Peyer's patch (tissue), 4 donors: ENCODE data around the gene KATNAL2. TPM values are rescaled to one million over a fixed set of nuclear protein-coding genes. Genes with fewer than 3 reads are reported as not detected.

Source experiments
- DNase-seq, 3 donors: peaks; one replicate each; pipeline ENCODE4 v3.0.0-alpha.2; 2017 to 2019
- H3K27ac ChIP-seq, 4 donors: fragments of 200-600 bp; sonication (generic); one replicate each; pipeline ENCODE4 v1.5.1; 2016 to 2019
- H3K27me3 ChIP-seq, 2 donors: fragments of 200-600 bp; sonication (generic); one replicate each; pipeline ENCODE4 v1.5.1; 2019
- H3K36me3 ChIP-seq, 3 donors: fragments of 200-600 bp; sonication (generic); one replicate each; pipeline ENCODE4 v1.5.1; 2016 to 2019
- H3K4me1 ChIP-seq, 4 donors: fragments of 200-600 bp; sonication (generic); one replicate each; pipeline ENCODE4 v1.5.1; 2016 to 2019
- H3K4me3 ChIP-seq, 4 donors: fragments of 200-600 bp; sonication (generic); 1 replicate in 3 of 4; 2 replicates in 1 of 4; pipeline ENCODE4 v1.5.1; 2016 to 2019; ENCODE audit warnings: mild to moderate bottlenecking in 1 of 4
- H3K9me3 ChIP-seq, 4 donors: fragments of 200-600 bp; sonication (generic); one replicate each; pipeline ENCODE4 v1.5.1; 2016 to 2019; ENCODE audit warnings: mild to moderate bottlenecking in 1 of 4
- POLR2A ChIP-seq, 2 donors: fragments of 450-650 bp; IDR thresholded peaks; one replicate each; pipeline ENCODE4 v1.5.1; 2017; ENCODE audit warnings: antibody characterized with exemption in 2 of 2, mild to moderate bottlenecking in 2 of 2, moderate library complexity in 2 of 2
- total RNA-seq, 4 donors: library from RNA; depleted of rRNA; stranded (reverse); fragments of >200 nt; gene quantifications; one replicate each; pipeline ENCODE4 v1.1.0, GENCODE V29; 2016
- TF ChIP-seq, protein P1 (sequence below), 6 experiments: fragments of 450-650 bp in 4 of 6; fragments of 200-600 bp in 2 of 6; sonication (generic) in 1 of 6; IDR thresholded peaks; one replicate each; pipeline ENCODE4 v1.5.1; 2017 to 2019; ENCODE audit warnings: antibody characterized with exemption in 6 of 6, mild to moderate bottlenecking in 3 of 6, moderate library complexity in 1 of 6

The KATNAL2 gene
- total RNA-seq, 4 donors from 2014 or later: 0.67 to 2.1 (median 0.88) TPM; not detected in 1

DNA sequence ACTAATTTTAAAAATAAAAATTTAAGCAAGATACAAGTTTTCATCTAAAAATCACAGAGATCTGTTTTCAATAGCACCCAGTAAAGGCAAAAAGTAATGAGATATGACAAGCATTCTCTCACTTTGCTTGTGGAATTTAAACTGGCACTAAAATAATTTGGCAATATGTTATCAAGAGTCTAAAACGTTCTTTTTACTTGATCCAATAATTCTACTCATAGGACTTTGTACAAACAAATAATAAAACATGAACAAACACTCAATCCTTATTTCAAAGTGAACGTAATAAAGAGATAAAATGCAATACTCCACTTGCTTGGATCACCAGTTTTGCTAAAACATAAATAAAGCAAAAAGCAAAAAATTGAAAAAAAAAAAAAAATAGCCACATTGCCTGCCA, 30.5 kb upstream of the KATNAL2 start:
- DNase-seq: no peak
- Histone ChIP-seq H3K9me3 (no peaks in the 10 kb centered on the region), H3K4me3 (no peak overlapping the region), H3K27ac (no peak overlapping the region), H3K4me1 (no peaks in the 10 kb centered on the region), H3K36me3 (peaks cover 0 to 26% (median 0%) of the 10 kb centered on the region in 3 donors), H3K27me3 (no peaks in the 10 kb centered on the region)
- TF ChIP-seq, protein P1, sequence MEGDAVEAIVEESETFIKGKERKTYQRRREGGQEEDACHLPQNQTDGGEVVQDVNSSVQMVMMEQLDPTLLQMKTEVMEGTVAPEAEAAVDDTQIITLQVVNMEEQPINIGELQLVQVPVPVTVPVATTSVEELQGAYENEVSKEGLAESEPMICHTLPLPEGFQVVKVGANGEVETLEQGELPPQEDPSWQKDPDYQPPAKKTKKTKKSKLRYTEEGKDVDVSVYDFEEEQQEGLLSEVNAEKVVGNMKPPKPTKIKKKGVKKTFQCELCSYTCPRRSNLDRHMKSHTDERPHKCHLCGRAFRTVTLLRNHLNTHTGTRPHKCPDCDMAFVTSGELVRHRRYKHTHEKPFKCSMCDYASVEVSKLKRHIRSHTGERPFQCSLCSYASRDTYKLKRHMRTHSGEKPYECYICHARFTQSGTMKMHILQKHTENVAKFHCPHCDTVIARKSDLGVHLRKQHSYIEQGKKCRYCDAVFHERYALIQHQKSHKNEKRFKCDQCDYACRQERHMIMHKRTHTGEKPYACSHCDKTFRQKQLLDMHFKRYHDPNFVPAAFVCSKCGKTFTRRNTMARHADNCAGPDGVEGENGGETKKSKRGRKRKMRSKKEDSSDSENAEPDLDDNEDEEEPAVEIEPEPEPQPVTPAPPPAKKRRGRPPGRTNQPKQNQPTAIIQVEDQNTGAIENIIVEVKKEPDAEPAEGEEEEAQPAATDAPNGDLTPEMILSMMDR (IDR thresholded peaks at IDR 0.05): no peak
- TF ChIP-seq POLR2A (IDR thresholded peaks at IDR 0.05): no peak

DNA sequence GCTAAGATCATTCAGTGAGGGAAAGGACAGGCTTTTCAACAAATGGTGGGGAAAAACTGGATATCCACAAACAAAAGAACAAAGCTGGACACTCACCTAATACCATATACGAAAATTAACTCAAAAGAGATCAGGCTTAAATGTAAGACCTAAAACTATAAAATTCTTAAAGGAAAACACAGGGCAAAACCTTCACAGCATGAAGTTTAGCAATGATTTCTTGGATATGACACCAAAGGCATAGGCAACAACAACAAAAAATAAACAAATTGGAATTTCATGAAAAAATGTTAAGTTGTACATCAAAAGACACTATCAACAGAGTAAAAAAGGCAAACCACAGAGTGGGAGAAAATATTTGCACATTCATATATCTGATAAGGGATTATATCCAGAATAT, 28.4 kb upstream of the KATNAL2 start:
- no peak overlapping the region for H3K4me3 ChIP-seq
- H3K36me3 ChIP-seq: peaks cover 0 to 26% (median 0%) of the 10 kb centered on the region in 3 donors
- no peak for TF ChIP-seq POLR2A (IDR thresholded peaks at IDR 0.05)
- H3K4me1 ChIP-seq: no peaks in the 10 kb centered on the region
- no peak overlapping the region for H3K27ac ChIP-seq
- no peaks in the 10 kb centered on the region for H3K27me3 ChIP-seq
- DNase-seq: no peak
- H3K9me3 ChIP-seq: no peaks in the 10 kb centered on the region

DNA sequence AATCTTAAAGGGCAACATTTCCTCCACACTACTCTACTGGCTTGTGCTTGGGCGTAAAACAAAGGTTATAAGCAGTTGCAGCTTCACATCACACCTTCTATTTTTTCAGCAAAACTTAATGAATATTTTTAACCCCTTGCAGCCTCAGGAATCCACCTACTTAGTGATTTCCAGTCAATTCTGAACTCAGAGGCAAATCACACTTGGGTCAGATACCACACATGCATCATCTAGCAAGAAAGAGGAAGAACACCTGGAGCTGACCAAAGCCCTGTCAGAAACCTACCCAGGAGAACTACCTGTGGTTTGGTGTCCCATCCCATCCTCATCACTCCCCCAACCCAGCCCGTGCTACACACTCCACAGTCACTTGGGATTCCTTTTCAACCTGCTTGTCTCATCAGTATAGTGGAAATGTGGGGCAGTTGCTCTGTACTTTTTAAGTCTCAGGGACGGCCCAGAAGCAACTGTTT, 25.6 kb upstream of the KATNAL2 start:
- no peak for DNase-seq
- no peaks in the 10 kb centered on the region for H3K27me3 ChIP-seq
- no peaks in the 10 kb centered on the region for H3K4me1 ChIP-seq
- no peaks in the 10 kb centered on the region for H3K9me3 ChIP-seq
- H3K27ac ChIP-seq: no peak overlapping the region
- TF ChIP-seq, protein P1 (IDR thresholded peaks at IDR 0.05): no peak
- no peak for TF ChIP-seq POLR2A (IDR thresholded peaks at IDR 0.05)
- peaks cover 0 to 26% (median 0%) of the 10 kb centered on the region in 3 donors for H3K36me3 ChIP-seq
- H3K4me3 ChIP-seq: no peak overlapping the region

DNA sequence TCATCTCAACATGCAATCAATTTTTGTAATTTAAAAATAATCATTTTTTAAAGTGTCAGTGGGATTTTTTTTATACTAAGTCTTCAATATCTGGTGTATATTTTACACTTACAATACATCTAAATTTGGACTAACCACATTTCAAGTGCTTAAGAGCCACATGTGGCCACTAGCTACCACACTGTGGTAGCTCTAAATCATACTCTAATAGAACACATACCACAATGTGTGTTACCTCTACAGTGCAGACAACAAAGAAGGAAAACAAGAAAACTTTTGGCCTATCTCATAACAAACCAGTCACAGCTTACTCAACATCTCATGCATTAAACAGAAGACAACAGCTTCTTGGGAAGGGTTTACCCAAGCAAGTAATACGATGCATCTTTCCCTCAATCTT, 24.6 kb upstream of the KATNAL2 start:
- Histone ChIP-seq H3K9me3 (no peaks in the 10 kb centered on the region), H3K27ac (no peak overlapping the region), H3K4me3 (no peak overlapping the region), H3K4me1 (no peaks in the 10 kb centered on the region), H3K36me3 (peaks cover 0 to 26% (median 0%) of the 10 kb centered on the region in 3 donors), H3K27me3 (no peaks in the 10 kb centered on the region)
- DNase-seq: no peak
- TF ChIP-seq POLR2A (IDR thresholded peaks at IDR 0.05): no peak
- TF ChIP-seq, protein P1 (IDR thresholded peaks at IDR 0.05): no peak

DNA sequence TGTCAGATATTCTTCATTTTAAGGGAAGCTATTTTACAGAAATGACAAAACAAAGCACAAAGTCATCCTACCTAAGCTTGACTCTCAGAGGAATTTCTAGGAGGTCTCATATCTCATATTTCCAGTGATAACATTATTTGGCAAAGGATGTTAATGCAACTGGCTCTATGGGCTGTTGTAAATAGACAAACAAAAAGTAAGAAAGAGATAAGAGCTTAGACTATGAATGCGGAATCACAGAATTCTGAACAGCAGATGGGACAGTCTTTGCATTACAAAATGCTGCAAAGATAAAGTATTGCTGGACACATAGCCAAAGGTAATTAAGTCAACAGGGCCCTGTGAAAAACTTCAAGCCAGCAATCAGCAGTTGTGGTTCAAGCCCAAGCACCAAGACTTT, 24.0 kb upstream of the KATNAL2 start:
- H3K4me1 ChIP-seq: no peaks in the 10 kb centered on the region
- no peak overlapping the region for H3K4me3 ChIP-seq
- no peaks in the 10 kb centered on the region for H3K27me3 ChIP-seq
- H3K27ac ChIP-seq: no peak overlapping the region
- peaks cover 0 to 23% (median 0%) of the 10 kb centered on the region in 3 donors for H3K36me3 ChIP-seq
- TF ChIP-seq, protein P1 (IDR thresholded peaks at IDR 0.05): no peak
- TF ChIP-seq POLR2A (IDR thresholded peaks at IDR 0.05): no peak
- DNase-seq: no peak
- no peaks in the 10 kb centered on the region for H3K9me3 ChIP-seq

DNA sequence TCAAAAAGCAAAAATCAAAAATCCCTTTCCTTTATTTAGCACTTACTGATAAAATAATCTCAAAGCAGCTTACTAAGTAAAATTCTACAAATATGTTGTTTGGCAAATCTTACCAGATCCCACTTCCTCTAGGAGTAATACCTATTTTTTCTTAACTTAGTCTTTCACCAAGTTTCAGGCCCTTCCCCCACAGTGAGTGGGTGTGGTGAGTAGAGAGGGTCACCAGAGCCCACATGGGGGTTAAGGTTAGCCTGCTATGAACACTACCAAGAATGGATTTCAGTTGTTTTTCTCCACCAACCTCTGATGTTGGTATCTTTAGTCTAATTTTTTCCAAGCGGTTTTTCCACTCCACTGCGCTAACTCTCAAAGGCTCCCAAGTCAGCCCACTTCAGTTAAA, 23.3 kb upstream of the KATNAL2 start:
- H3K4me1 ChIP-seq: no peaks in the 10 kb centered on the region
- no peaks in the 10 kb centered on the region for H3K27me3 ChIP-seq
- no peak overlapping the region for H3K4me3 ChIP-seq
- TF ChIP-seq POLR2A (IDR thresholded peaks at IDR 0.05): no peak
- TF ChIP-seq, protein P1 (IDR thresholded peaks at IDR 0.05): no peak
- no peak overlapping the region for H3K27ac ChIP-seq
- DNase-seq: no peak
- H3K9me3 ChIP-seq: no peaks in the 10 kb centered on the region
- H3K36me3 ChIP-seq: peaks cover 0 to 15% (median 0%) of the 10 kb centered on the region in 3 donors
